GM12892 (cell line): ENCODE measurements around the gene RBBP7.

Experiments used
- POLR2A ChIP-seq: IDR thresholded peaks from 2 replicates; pipeline ENCODE4 v1.6.1; 2011; ENCODE audit warnings: low read depth, low read length, control low read depth
- POLR2AphosphoS5 ChIP-seq: IDR thresholded peaks from 2 replicates; pipeline ENCODE4 v1.6.1; 2011; ENCODE audit warnings: low read depth, low read length, control low read depth

DNA sequence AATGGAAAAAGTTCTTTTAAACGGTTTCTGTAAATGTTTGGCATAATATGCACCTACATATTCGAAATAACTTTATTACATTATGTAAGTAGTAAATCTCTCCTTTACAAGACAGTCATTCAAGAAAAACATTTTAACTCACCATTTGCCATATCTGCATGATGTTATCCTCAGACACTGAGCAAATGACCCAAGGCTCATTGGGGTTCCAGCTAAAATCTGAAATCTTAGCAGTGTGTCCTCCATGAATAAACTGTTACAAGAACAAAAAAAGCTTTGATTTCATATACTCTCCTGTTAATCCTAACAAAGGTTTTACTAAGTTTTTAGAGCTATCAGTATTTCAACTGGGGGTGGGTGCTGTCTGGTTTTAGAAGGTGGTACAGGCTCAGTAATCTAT is 24.5 kb downstream of the RBBP7 start:
- TF ChIP-seq POLR2AphosphoS5, result no peak
- TF ChIP-seq POLR2A, result no peak
